Testis (tissue), 3 donors: Measurements from ENCODE around the gene ENTPD1. TPM values are rescaled to one million over a fixed set of nuclear protein-coding genes. Genes with fewer than 3 reads are reported as not detected.
A peak's percentile ranks its signal among the peaks of the same experiment; 100 is the strongest.
"Not testable (repeated sequence)": the region's sequence is repeated elsewhere in the genome, so short reads cannot be mapped to it uniquely, and the experiment has no call there.

Experiments used
- DNase-seq: peaks from one replicate; pipeline ENCODE4 v3.0.0-alpha.2; 2019
- H3K27ac ChIP-seq, 2 donors: fragments of 200-600 bp; sonication (generic); one replicate each; pipeline ENCODE4 v1.5.1; 2019
- H3K27me3 ChIP-seq: fragments of 200-600 bp; sonication (generic); one replicate; pipeline ENCODE4 v1.5.1; 2019
- H3K36me3 ChIP-seq: fragments of 200-600 bp; sonication (generic); one replicate; pipeline ENCODE4 v1.5.1; 2017; ENCODE audit warnings: low read depth; ENCODE audit errors: missing control alignments
- H3K4me1 ChIP-seq: fragments of 200-600 bp; sonication (generic); one replicate; pipeline ENCODE4 v1.5.1; 2019
- H3K4me3 ChIP-seq, 2 donors: fragments of 200-600 bp; sonication (generic); one replicate each; pipeline ENCODE4 v1.5.1; 2017 to 2019
- H3K9me3 ChIP-seq: fragments of 200-600 bp; sonication (generic); one replicate; pipeline ENCODE4 v1.5.1; 2017
- CTCF ChIP-seq, 3 experiments: fragments of 450-650 bp in 2 of 3; fragments of 200-600 bp in 1 of 3; sonication (generic) in 1 of 3; IDR thresholded peaks; one replicate each; pipeline ENCODE4 v1.5.1; 2016 to 2019; ENCODE audit warnings: antibody characterized with exemption in 3 of 3, mild to moderate bottlenecking in 2 of 3, moderate library complexity in 1 of 3
- POLR2A ChIP-seq: fragments of 450-650 bp; IDR thresholded peaks from one replicate; pipeline ENCODE4 v1.6.1; 2017; ENCODE audit warnings: antibody characterized with exemption, mild to moderate bottlenecking, moderate library complexity
- WGBS, 2 donors: methylation state at CpG; one replicate each; pipeline ENCODE4 v1.1.5; 2018; 5-methylcytosine and 5-hydroxymethylcytosine counted together
- intact Hi-C: fragments of 100-400 bp; cut with DNase I; formaldehyde crosslinking; loops from one replicate; pipeline ENCODE4 v1.15.1; 2023; ENCODE audit warnings: low total_unique reads
- polyA plus RNA-seq: library from polyadenylated mRNA; stranded (reverse); fragments of 350-450 nt; fragmentation: Illumina TruSeq; extraction: RNeasy Lipid Tissue Mini Kit (QIAGEN cat#74804); gene quantifications from one replicate; pipeline ENCODE4 v1.2.3, GENCODE V29; 2014; ENCODE audit warnings: low read depth, low replicate concordance; ENCODE audit not compliant: insufficient read depth
- total RNA-seq, 2 donors: library from RNA; depleted of rRNA; stranded (reverse); fragments of >200 nt; gene quantifications; one replicate each; pipeline ENCODE4 v1.2.3, GENCODE V29; 2016

Gene ENTPD1
- total and polyA plus RNA-seq, 3 donors from 2014 or later, result 9.8 to 12.7 (median 11.3) TPM

GRCh38 chr10:95716466-95716865 lies 39.5 kb upstream of the ENTPD1 start:
- Histone ChIP-seq H3K27me3 (no peaks in the 10 kb centered on the region), H3K4me1 (no peaks in the 10 kb centered on the region), H3K36me3 (no peaks in the 10 kb centered on the region), H3K9me3 (no peaks in the 10 kb centered on the region), H3K27ac (no peak overlapping the region), H3K4me3 (no peak overlapping the region)
- no peak for DNase-seq
- TF ChIP-seq CTCF (IDR thresholded peaks at IDR 0.05) (no peak), POLR2A (no peak)
- intact Hi-C loops, result no loop called here
- WGBS, 2 donors, result 84 to 95% methylated on average over 3 of the region's 3 CpGs

GRCh38 chr10:95716866-95717265 lies 39.1 kb upstream of the ENTPD1 start:
- intact Hi-C loops, result no loop called here
- TF ChIP-seq CTCF (IDR thresholded peaks at IDR 0.05), result no peak
- no peak for TF ChIP-seq POLR2A
- no peak for DNase-seq
- Histone ChIP-seq H3K4me3 (no peak overlapping the region), H3K27me3 (no peaks in the 10 kb centered on the region), H3K27ac (no peak overlapping the region), H3K36me3 (no peaks in the 10 kb centered on the region), H3K4me1 (no peaks in the 10 kb centered on the region), H3K9me3 (no peaks in the 10 kb centered on the region)
- 73 to 99% methylated on average over 2 of the region's 2 CpGs for WGBS, 2 donors

- DNase-seq, intact Hi-C loops, H3K27ac ChIP-seq, H3K4me3 ChIP-seq, H3K9me3 ChIP-seq, H3K36me3 ChIP-seq, H3K27me3 ChIP-seq, H3K4me1 ChIP-seq: not testable (repeated sequence)
- WGBS, 2 donors, result 75 to 88% methylated on average over 7 of the region's 7 CpGs
These were observed 35.2 kb upstream of the ENTPD1 start for GRCh38 chr10:95720745-95721144.

- 87 to 96% methylated on average over 4 of the region's 4 CpGs for WGBS, 2 donors
- H3K36me3 ChIP-seq, H3K4me3 ChIP-seq, DNase-seq, H3K27me3 ChIP-seq, H3K4me1 ChIP-seq, H3K9me3 ChIP-seq, H3K27ac ChIP-seq, intact Hi-C loops: not testable (repeated sequence)
These were observed 33.5 kb upstream of the ENTPD1 start for GRCh38 chr10:95722496-95722895.

GRCh38 chr10:95728526-95728925 lies 27.4 kb upstream of the ENTPD1 start:
- Histone ChIP-seq H3K27ac (no peak overlapping the region), H3K9me3 (no peaks in the 10 kb centered on the region), H3K27me3 (no peaks in the 10 kb centered on the region), H3K4me3 (no peak overlapping the region), H3K36me3 (no peaks in the 10 kb centered on the region), H3K4me1 (peaks cover 6% of the 10 kb centered on the region)
- TF ChIP-seq POLR2A (no peak), CTCF (IDR thresholded peaks at IDR 0.05) (no peak)
- DNase-seq, result no peak
- intact Hi-C loops, result no loop called here
- WGBS, 2 donors, result 55 to 56% methylated on average over 4 of the region's 4 CpGs

GRCh38 chr10:95729323-95730055 lies 26.5 kb upstream of the ENTPD1 start:
- peak overlapping the region in 1 of 2 donors; percentile 23 for H3K27ac ChIP-seq
- DNase-seq, result no peak
- no peak overlapping the region for H3K4me3 ChIP-seq
- no peak for TF ChIP-seq POLR2A
- no peak for TF ChIP-seq CTCF (IDR thresholded peaks at IDR 0.05)
- H3K27me3 ChIP-seq, result no peaks in the 10 kb centered on the region
- intact Hi-C loops, result no loop called here
- H3K36me3 ChIP-seq, result no peaks in the 10 kb centered on the region
- H3K9me3 ChIP-seq, result no peaks in the 10 kb centered on the region
- 28 to 29% methylated on average over 3 of the region's 3 CpGs for WGBS, 2 donors
- peaks cover 6% of the 10 kb centered on the region for H3K4me1 ChIP-seq
